HG03280 (cell line): ENCODE measurements around the gene MAB21L2.
"Not testable (repeated sequence)": the region's sequence is repeated elsewhere in the genome, so short reads cannot be mapped to it uniquely, and the experiment has no call there.

Experiments
- ATAC-seq: cut with Tn5 transposase; IDR thresholded peaks from one replicate; pipeline ENCODE4 v1.9.1; 2021; ENCODE audit warnings: mild to moderate bottlenecking, moderate library complexity; ENCODE audit not compliant: unreplicated experiment

The MAB21L2 gene

DNA sequence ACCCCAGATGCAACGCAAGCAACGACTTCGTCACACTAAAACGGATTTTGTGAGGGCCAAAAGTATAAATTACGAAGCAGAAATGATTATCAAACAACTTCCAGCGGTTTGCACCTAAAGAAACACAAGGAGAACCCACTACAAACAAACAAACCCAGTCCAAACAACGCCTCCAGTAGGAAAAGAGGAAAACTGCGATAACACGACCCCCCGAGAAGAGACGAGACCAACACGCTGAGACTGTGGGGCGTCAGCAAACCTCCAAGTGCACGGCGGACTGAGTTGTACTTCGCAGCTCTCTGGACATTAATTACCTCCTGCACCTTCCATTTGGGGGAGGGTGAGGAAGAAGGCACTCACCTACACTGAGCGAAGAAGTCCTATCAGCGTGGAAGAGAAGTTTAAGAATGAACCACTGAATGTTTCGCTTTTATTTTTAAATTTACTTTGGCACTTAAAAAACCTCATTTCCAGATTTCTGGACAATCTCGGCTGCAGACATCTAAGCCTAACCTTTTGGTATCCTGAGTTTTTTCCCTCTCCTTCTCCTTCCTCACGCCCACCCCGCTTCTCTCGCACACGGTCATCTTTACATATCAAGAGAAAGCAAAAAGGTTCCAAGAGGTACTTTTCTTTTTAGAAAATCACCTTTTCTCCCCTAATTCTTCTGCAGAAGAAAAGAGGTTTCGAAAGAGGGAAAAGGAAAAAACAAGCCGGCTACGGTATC is at the start of gene MAB21L2:
TSS of gene MAB21L2 (plus strand) at position 6 of the 727 bp plus-strand sequence. CDS start 879 bp downstream, outside the sequence.
- no peak for ATAC-seq

DNA sequence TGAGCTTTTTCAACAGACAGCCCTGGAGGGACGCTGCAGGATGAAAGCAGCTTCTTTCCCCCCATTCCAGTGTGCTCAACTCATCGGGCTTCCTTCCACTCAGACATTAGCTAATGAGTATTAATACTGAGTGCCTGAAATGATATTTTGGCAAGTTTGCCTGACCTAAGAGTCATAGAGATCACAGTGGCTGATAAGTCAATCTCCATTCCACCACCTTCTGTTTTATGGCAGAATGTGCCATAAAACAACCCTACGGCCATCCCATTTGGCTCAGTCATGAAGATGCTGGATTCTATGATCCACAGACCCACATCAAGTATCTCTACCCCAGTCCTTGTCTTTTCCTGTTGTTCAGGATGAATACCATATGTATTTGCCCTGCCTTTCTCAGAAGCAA is 48.3 kb upstream of the MAB21L2 start:
- ATAC-seq = no peak

DNA sequence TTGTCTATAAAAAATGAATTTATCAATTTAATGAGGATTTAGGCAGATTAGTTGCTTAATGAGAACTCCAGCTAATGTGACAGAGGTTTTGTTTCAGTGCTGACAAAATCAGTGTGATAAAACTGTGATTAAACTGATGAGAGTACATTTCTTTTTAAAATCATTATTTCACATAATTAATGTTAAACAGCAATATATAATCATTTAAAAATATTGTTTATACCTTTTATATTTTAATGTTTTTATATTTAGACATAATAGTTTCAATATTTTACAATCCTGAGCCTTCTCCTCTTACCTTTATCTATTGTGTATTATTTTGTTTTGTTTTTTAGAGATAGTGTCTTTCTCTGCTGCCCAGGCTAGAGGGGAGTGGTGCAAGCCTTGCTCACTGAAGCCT is 47.1 kb upstream of the MAB21L2 start:
- ATAC-seq = no peak

DNA sequence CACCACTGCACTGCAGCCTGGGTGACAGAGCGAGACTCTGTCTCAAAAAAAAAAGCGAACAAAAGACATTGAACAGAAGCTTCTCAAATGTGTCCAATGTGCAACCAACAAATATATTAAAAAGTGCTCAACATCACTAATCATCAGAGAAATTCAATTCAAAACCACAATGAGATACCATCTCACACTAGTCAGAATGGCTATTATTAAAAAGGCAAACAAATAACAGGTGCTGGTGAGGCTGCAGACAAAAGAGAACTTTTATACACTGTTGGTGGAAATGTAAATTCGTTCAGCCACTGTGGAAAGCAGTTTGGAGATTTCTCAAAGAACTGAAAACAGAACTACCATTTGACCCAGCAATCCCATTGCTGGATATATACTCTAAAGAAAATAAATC is 44.0 kb upstream of the MAB21L2 start:
- ATAC-seq = not testable (repeated sequence)

DNA sequence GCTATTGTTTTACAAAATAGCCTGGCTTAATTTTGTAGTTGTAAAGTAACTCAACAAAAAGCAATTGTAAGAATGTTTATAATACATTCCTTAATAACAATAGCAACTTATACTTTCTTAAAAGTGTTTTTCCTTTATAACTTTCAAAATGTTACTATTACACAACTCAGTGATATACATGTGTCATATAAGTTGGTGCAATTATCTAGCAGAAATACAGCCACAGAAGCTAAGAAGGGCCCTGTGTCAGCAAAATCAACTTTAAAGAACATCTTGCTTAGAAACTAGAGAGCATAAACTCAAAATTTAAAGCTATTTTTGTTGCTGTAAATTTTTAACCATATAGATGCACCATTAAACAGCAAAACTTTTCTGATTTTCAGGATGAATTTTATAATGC is 41.4 kb upstream of the MAB21L2 start:
- ATAC-seq = no peak

DNA sequence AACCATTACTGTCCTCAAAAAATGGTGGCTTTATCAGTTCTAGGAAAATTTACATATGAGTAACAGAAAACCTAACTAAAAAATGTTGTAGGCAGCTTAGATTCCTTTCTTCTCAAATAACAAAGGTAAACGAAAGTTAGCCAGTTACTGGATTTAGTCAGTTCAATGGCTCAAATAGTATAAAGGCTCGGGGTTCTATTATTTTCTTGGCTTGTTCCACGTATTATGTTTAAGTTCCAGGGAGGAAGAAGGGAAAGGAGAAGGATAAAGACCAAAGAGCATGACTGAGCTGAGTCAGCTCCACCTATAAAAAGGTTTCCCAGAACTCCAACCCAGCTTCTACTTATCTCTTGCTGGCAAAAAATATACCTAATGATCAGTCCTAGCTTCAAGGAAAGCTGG is 41.0 kb upstream of the MAB21L2 start:
- ATAC-seq = no peak

DNA sequence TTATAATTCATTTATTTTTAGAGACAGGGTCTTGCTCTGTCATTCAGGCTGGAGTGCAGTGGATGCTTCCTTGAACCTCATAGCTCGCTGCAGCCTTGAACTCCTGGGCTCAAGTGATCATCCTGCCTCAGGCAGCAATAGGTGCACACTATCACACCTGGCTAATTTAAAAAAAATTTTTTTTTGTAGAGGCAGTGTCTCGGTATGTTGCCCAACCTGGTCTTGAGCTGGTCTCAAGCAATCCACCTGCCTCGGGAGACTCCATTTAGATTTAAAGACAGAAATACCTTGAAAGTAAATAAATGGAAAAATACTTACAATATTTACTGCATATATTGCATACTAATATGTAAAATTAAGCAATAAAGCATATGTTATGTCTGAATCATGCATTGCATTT is 40.3 kb upstream of the MAB21L2 start:
- ATAC-seq = no peak

DNA sequence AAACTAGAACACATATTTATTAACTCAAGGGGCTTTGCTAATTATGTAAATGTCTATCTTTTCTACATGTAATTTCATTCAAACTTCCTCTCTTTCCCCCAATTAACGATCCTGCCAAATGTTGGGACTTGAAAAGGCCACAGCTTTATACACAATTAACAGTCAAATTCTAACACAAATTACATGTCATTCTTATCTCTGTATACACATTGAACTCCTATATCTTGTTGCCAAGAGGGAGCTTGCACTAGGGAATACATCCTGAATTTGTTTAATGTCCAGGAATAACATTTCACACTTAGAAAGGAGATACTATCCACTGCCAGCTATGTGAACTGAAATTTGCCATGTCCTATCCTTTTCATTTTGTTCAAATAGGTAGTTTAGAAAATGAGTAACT is 38.9 kb upstream of the MAB21L2 start:
- ATAC-seq = no peak

DNA sequence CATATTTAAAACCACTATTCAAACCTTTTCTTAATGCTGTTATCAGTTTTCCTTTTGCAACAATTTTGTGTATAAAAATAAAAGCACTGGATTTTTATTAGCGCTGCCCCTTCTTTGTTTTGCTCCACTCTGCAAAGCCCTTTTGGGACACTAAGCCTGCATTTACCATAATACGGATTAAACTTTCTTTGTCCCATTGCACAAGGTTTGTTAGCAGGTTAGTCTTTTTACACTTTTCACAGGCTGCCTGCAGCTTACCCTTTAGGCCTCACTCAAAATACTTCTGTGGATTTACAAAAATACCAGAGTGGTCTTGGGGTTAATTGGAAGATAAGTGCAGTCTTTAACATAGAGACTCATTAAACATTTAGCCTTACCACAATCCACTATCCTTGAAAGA is 35.7 kb upstream of the MAB21L2 start:
- ATAC-seq = no peak

DNA sequence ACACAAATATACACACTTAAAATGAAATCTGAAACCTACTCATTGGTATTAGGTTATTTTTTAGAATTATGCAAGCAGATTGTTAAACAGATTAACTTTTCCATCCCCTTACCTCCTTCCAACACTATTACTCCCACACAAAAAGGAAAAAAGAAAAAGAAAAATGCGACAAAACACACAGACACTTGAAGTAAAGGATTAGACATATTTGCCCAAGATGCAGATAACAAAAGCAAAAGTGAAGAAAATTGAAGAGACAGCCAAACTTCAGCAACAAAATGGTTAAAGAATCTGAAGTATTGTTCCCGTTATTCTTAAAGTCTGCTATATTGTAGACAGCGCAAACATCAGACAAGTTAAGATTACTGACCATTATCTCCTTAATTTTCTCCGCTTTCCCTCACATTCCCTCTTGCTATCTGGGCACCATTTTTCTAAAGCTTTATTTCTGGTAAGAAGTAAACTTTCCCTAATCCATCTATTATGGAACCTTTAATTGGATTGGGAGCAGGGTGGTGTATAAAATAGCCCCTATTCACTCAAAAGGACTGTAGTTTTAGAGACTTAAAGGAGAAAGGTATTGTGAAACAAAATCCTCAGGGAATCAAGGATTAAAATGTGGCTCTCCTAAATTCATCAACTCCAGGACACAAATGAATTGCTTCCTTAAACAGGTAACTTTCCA is 34.7 kb upstream of the MAB21L2 start:
- ATAC-seq = no peak

DNA sequence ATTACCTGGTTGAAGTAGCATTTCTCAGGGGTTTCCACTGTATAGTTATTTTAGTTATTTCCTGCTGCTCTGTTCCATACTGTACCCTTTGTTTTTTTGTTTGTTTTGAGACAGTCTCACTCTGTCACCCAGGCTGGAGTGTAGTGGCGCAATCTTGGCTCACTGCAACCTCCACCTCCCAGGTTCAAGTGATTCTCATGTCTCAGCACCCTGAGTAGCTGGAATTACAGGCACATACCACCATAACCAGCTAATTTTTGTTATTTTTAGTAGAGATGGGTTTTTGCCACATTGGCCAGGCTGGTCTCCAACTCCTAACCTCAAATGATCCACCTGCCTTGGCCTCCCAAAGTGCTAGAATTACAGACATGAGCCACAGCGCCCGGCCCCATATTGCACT is 24.1 kb upstream of the MAB21L2 start:
- not testable (repeated sequence) for ATAC-seq

DNA sequence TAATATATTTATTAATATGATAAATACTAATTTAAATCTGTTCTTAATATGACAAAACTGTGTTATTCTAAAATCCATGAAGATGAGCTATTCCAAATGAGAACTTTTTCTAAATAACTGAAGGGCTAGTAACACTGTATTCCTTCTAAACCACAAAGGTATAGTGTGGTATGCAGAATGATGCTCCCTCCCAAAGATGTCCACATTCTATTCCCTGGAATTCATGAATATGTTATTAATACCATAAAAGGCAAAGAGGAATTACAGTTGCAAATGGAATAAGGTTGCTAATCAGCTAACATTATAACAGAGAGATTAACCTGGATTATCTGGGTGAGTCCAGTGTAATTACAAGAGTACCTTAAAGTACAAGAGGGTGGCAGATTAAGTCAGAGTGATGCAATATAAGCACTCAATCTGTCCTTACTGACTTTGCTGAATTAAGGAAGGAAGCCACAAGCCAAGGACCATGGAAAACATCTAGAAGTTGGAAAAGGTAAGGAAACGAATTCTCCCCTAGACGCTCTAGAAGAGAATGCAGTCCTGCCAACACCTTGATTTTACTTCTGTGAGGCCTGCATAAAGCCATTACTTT is 20.7 kb upstream of the MAB21L2 start:
- no peak for ATAC-seq

DNA sequence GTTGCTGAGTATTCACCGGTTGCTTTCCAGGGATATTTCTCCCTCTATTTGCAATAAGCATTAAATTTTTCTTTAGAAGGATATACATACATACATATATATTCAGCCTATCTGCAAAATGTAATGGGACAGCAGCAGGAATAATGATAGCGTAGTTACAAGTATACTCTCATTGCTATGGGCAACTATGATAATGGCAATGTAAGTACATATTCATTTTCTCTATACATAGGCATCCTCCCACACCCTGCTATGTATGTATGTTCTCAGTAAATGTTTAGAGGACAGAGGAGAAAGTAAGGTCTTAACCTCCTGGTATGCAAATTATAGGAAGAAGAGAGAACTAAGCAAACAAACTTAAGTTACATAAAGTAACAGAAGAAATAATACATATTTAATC is 19.7 kb upstream of the MAB21L2 start:
- ATAC-seq = no peak

DNA sequence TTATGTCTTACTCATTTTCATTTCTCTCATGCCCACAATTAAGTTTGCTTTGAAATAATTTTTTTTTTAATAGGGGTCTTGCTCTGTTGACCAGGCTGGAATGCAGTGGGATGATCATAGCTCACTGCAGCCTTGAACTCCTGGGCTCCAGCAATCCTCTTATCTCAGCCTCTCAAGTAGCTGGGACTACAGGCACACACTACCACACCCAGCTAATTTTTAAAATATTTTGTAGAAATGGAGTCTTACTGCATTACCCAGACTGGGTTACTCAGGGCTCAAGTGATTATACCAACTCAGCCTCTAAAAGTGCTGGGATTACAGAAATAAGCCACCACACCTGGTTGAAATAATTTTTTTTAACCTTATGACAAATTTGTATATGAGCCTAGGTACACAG is 19.2 kb upstream of the MAB21L2 start:
- ATAC-seq = no peak

DNA sequence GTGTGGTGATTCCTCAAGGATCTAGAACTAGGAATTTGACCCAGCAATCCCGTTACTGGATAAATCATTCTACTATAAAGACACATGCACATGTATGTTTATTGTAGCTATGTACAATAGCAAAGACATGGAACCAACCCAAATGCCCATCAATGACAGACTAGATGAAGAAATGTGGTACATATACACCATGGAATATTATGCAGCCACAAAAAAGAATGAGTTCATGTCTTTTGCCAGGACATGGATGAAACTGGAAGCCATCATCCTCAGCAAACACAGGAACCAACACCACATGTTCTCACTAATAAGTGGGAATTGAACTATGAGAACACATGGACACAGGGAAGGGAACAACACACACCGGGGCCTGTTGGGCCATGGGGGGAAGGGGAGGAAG is 17.0 kb upstream of the MAB21L2 start:
- ATAC-seq = not testable (repeated sequence)

DNA sequence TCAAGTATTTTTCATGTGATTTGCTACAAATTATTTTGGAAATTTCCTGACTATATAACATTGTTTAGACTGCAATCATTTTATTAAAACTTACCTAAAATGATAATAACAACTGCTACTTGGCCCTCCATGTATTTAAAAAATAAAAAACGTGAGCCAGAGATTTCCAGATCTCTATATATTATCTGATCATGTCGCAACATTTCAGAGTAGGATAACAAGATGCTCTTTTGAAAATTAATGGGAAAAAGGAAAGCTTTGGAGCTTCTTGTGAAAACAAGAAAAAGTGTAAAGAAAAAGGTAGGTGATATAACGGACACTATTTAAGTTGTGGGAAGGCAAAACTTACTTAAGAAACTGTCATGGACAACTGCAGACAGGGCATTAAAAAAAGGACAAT is 14.9 kb upstream of the MAB21L2 start:
- ATAC-seq = no peak

DNA sequence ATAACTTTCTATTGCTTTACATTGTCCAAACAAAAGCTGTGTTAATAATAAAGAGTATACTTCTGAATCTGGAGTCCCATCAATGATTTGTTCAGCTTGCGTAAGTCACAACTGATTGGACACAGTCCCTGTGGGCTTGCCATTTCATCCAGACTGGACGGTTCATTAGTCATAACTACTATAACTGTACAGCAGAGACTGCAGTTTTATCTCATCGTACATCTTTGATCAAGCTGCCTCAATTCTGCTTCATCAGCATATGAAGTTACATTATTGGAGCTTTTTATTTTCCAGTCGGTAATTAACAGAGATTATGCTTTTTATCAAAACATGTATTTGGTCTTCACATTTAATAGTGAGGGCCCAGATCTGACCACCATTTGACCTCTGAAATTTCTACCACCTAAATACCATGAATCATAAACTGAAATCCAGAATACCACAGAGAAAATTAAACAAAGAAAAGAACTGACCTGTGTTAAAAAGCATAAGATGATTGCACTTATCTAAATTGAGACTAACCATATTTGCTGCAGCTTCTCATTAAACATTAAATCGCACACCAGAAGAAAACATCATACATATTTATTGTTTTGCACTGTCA is 12.5 kb upstream of the MAB21L2 start:
- ATAC-seq = no peak

DNA sequence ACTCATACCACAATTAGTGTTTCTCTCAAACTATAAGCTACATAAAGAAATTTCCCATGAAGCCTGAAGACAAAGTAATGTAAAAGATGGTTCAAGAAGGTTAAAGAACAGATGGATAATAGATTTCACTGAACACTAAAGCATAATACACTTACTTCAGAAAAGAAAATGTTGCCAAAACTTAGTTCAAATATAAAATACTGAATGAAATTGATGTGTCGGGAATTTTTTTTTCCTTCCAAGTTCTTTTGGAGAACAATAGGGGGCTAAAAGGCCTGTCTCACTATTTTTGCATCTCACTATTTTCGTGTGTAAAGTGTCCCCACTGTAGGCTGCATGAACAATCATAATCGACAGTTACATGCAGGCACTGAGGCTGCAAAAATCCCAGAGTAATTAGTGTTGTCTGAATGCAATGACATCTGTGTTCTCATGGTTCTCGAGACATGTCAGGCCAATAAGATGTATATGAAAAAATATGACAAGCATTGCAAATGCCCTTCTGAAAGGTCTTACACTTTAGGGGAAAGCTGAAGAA is 11.9 kb upstream of the MAB21L2 start:
- no peak for ATAC-seq

DNA sequence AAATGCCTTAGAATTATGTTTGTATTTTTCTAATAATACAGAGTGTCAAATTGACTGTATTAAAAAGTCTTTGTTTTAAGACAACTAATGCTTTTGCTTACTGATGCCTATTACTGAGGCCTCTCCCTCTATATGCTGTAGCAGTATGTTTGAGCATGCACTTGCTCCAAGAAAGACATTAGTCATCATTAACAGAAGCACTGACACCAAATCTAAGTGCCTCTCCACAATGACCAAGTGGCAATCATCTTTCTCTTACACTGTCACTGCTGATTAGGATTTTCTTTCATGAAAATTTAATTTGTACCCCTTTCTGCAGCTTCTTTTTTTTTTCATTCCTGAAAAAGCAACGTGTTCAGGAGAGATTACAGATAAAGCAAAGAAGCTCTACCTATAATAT is 11.1 kb upstream of the MAB21L2 start:
- no peak for ATAC-seq

DNA sequence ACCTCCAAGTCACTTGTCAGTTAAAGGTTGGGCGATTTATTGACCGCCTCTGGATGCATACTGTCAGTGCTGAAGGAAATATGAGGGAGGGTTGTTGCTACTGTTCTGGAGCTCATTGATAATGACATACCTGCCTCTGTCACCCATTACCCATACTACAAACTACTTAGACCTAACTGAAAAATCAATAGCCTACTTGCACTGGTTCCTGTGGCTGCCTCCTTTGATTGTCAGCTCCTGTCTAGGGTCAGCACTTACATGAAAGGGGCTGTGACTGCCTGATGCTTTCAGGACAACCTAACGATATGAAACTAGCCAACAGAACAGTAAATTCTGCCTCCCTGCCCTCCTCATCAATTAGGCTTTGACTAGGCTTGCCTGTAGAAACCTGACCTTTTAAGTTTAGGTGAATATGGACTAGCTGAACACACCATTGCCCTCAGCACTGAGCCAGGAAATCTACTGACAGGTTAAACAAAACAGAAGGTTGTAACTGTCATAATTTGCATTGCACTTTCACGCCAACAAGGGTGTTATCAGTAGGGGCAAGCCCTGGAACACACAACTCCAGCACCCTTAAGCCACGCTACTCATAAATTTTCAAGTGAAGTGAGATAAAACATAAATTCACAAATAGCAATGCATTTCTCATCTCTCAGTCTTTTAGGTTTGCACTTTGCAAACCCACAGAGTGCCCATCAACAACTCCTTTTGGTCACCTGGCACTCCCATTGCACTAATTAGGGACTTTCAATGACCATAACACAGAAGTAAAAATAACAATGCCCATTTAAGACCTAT is 9.0 kb upstream of the MAB21L2 start:
- ATAC-seq = no peak

DNA sequence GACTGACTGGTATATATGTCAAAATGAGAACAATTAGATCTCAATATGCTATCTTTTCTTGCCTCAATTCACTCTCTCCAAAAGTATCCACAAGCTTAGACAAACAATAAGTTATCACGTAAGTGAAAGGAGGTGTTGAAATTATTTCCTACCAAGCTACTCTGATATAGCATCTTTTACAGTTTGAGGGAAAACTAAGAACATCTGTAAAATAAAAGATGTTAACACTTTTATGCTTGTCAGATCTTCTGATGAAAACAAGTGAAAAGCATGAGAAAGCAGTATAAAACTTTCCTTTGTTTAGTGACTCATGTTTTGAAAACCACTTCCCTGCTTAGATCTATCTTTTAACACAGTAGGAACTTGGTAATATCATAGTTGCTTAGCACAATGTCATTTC is 8.4 kb upstream of the MAB21L2 start:
- ATAC-seq = no peak
